ENCODE data around the gene TRIM27. TPM values are rescaled to one million over a fixed set of nuclear protein-coding genes. Genes with fewer than 3 reads are reported as not detected.
A peak's percentile ranks its signal among the peaks of the same experiment; 100 is the strongest.

Gene TRIM27
- total RNA-seq, 1 donor from 2014 or later, result 53.5 TPM

DNA sequence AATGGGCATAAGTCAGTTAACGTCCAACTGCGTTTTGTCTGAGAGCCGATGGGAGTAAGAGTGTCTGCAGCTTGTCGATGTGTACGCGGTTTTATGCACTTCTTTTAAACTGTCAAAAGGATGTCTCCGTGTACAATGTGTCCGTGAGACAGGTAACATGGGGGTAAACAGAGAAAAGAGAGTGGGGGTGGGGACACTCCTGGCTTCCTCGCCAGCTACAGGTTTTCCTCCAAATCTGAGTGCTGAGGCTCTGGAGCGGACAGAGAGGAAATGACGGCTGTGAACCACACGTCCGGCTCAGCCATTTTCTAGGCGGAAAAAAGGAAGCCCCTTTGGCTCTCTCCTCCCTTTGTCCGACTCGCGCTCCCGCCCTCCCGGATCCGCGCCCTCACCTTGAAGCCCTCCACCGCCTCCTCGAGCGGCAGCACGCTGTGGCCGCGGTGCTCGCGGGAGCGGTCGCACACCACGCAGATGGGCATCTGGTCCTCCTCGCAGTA lies 916 bp downstream of the TRIM27 start:
- no peaks in the 10 kb centered on the region for H3K9me3 Mint-ChIP-seq (ENCODE audit: low read depth)
- peaks cover 18% of the 10 kb centered on the region for H3K36me3 Mint-ChIP-seq (ENCODE audit: low read depth)
- H3K4me1 Mint-ChIP-seq (ENCODE audit: low read depth), result peaks cover 24% of the 10 kb centered on the region
- H3K27me3 Mint-ChIP-seq (ENCODE audit: low read depth), result no peaks in the 10 kb centered on the region
- peak overlapping the region; percentile 92 for H3K4me3 Mint-ChIP-seq (ENCODE audit: unreplicated experiment)
- TF ChIP-seq, protein P1, sequence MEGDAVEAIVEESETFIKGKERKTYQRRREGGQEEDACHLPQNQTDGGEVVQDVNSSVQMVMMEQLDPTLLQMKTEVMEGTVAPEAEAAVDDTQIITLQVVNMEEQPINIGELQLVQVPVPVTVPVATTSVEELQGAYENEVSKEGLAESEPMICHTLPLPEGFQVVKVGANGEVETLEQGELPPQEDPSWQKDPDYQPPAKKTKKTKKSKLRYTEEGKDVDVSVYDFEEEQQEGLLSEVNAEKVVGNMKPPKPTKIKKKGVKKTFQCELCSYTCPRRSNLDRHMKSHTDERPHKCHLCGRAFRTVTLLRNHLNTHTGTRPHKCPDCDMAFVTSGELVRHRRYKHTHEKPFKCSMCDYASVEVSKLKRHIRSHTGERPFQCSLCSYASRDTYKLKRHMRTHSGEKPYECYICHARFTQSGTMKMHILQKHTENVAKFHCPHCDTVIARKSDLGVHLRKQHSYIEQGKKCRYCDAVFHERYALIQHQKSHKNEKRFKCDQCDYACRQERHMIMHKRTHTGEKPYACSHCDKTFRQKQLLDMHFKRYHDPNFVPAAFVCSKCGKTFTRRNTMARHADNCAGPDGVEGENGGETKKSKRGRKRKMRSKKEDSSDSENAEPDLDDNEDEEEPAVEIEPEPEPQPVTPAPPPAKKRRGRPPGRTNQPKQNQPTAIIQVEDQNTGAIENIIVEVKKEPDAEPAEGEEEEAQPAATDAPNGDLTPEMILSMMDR (IDR thresholded peaks at IDR 0.05), result no peak
- no peak for DNase-seq (ENCODE audit: low spot score)
- H3K27ac Mint-ChIP-seq (ENCODE audit: unreplicated experiment), result peak overlapping the region; percentile 49

DNA sequence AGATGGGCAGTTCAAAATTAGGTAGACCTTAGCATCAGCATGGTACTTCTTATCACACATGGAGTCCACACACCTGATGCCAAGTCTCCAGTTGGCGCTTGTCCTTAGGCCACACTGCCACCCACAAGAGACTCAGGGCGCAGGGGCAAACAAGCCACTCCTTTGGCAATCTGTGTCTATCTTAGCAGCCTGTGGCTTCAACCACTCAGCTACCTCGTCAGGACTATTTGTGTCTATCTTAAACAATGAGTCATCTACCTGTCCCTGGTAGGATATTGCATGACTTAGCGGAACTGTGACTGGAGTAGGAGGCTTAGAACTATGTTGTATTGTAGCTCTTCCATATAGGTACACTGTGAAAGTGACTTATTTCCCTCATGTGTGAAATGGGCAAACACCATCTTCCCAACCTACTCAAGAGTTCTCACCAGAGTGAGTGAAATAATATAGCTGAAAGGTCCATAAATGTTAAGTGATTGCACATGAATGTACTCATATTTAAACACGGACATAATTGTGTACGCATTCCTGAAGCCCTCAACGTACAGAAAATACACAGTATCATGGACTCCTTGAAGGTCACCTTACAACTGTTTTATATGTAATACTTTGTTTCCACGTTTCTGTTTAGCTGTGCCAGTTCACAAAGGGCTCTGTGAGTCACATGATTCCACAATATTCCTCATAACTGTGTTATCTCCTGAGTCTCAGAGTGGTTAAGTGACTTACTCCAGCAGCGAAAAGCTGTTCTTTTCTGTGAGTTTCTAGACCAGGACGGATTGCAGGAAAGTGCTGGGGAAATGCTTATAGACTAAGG lies 1.6 kb downstream of the TRIM27 start:
- Mint-ChIP-seq H3K4me3 (ENCODE audit: unreplicated experiment) (peak overlapping the region; percentile 92), H3K4me1 (ENCODE audit: low read depth) (peaks cover 24% of the 10 kb centered on the region), H3K27ac (ENCODE audit: unreplicated experiment) (peak overlapping the region; percentile 49), H3K9me3 (ENCODE audit: low read depth) (no peaks in the 10 kb centered on the region), H3K27me3 (ENCODE audit: low read depth) (no peaks in the 10 kb centered on the region), H3K36me3 (ENCODE audit: low read depth) (peaks cover 23% of the 10 kb centered on the region)
- TF ChIP-seq, protein P1 (IDR thresholded peaks at IDR 0.05), result no peak
- DNase-seq (ENCODE audit: low spot score), result no peak

DNA sequence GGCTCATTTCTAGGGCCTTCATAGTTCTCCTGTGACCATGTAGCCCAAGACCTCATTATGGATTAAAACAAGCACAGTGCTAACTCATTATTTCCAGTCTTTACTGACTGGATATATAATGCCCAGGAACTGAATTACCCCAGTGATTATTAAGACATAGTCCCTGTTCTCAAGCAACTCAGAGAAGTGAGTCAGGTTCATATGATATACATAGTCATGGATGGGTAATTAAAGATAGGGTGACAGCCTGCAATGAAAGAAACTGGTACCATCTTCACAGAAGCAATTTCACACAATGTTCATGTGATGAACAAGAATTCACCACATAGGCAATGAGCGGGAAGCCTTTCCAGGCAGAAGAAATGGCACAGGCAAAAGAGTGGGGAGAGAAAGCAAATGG lies 3.5 kb downstream of the TRIM27 start:
- no peak overlapping the region for H3K4me3 Mint-ChIP-seq (ENCODE audit: unreplicated experiment)
- no peak for DNase-seq (ENCODE audit: low spot score)
- no peak overlapping the region for H3K27ac Mint-ChIP-seq (ENCODE audit: unreplicated experiment)
- H3K36me3 Mint-ChIP-seq (ENCODE audit: low read depth), result peaks cover 29% of the 10 kb centered on the region
- H3K27me3 Mint-ChIP-seq (ENCODE audit: low read depth), result no peaks in the 10 kb centered on the region
- TF ChIP-seq, protein P1 (IDR thresholded peaks at IDR 0.05), result no peak
- peaks cover 24% of the 10 kb centered on the region for H3K4me1 Mint-ChIP-seq (ENCODE audit: low read depth)
- no peaks in the 10 kb centered on the region for H3K9me3 Mint-ChIP-seq (ENCODE audit: low read depth)

DNA sequence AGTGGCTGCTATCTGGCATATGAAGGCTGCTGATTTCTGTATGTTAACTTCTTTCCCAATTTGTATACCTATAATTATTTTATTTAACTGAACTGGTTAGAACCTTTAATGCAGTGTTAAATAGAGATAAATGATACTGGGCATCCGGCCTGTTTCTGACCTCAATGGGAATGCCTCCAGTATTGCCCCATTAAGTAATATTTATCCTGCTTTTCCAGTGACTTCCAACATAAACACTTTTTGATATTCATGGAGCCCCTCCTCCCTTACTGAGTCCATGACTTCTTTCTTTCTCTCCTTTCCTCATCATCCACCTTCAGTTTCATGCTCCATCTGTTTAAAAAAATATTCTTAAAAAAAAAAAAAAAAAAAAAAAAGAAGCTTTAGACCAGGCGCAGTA lies 8.8 kb downstream of the TRIM27 start:
- Mint-ChIP-seq H3K9me3 (ENCODE audit: low read depth) (no peaks in the 10 kb centered on the region), H3K4me1 (ENCODE audit: low read depth) (peaks cover 7% of the 10 kb centered on the region), H3K36me3 (ENCODE audit: low read depth) (peaks cover 38% of the 10 kb centered on the region), H3K27me3 (ENCODE audit: low read depth) (no peaks in the 10 kb centered on the region), H3K27ac (ENCODE audit: unreplicated experiment) (no peak overlapping the region), H3K4me3 (ENCODE audit: unreplicated experiment) (no peak overlapping the region)
- TF ChIP-seq, protein P1 (IDR thresholded peaks at IDR 0.05), result no peak
- no peak for DNase-seq (ENCODE audit: low spot score)

DNA sequence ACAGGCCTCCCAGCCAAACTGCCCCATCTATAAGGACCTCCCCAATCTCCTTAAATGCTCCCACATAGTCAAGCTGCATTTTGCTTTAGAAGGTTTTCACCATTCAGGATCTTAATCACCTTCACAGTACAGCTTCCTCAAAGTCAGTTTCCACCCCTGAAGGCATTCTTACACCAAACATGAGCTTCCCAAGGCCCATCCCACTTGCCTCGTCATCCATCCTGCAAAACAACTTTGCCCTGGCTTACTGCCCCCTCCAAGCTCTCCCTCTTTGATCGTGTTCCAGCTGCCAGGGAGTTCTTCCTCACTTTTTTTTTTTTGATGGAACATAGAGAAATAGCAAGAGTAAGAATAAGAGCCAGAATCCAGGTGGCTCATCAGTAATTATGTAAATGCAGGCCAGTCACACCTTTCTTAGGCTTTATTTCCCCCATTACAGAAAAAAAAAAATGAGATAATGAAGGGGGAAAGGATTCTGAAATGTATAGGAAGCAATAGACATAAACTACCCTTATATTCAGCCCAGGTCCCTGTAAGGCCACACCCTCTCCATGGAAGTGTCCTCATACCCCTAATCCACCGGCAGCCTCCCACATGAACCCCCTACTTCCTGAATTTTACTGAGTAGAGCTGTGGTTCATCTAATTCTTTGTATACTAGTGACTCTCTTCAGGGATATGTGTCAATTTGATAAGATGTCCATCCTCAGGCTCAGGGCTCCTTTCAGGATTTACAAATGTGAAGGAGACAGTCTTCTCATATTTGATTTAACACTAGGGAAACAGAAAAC lies 12.7 kb downstream of the TRIM27 start:
- Mint-ChIP-seq H3K36me3 (ENCODE audit: low read depth) (peaks cover 33% of the 10 kb centered on the region), H3K9me3 (ENCODE audit: low read depth) (no peaks in the 10 kb centered on the region), H3K27ac (ENCODE audit: unreplicated experiment) (peak overlapping the region; percentile 24), H3K27me3 (ENCODE audit: low read depth) (no peaks in the 10 kb centered on the region), H3K4me1 (ENCODE audit: low read depth) (peaks cover 4% of the 10 kb centered on the region), H3K4me3 (ENCODE audit: unreplicated experiment) (no peak overlapping the region)
- TF ChIP-seq, protein P1 (IDR thresholded peaks at IDR 0.05), result no peak
- DNase-seq (ENCODE audit: low spot score), result no peak
